Loucy (cell line): ENCODE measurements around the gene C1orf226.
A peak's percentile ranks its signal among the peaks of the same experiment; 100 is the strongest.

ENCODE experiments used
- H2AFZ ChIP-seq: fragments of 200-600 bp; sonication (generic); 2 replicates; pipeline ENCODE4 v1.6.0; 2016; ENCODE audit warnings: antibody characterized with exemption, mild to moderate bottlenecking, low read length, moderate library complexity
- H3F3A ChIP-seq: fragments of 200-600 bp; 2 replicates; pipeline ENCODE4 v1.6.0; 2016; ENCODE audit warnings: antibody characterized with exemption, low read depth, mild to moderate bottlenecking
- H3K27me3 ChIP-seq: fragments of 200-600 bp; sonication (generic); 2 replicates; pipeline ENCODE4 v1.6.1; 2014; ENCODE audit warnings: low read length, mild to moderate bottlenecking; ENCODE audit not compliant: insufficient read depth, poor library complexity, severe bottlenecking
- H3K36me3 ChIP-seq: fragments of 200-600 bp; sonication (generic); 2 replicates; pipeline ENCODE4 v1.6.1; 2016; ENCODE audit warnings: low read length; ENCODE audit not compliant: insufficient read depth
- H3K4me1 ChIP-seq: fragments of 200-600 bp; sonication (generic); 2 replicates; pipeline ENCODE4 v1.5.1; 2014; ENCODE audit warnings: low read length, mild to moderate bottlenecking; ENCODE audit not compliant: insufficient read depth, poor library complexity, severe bottlenecking
- H3K4me2 ChIP-seq: fragments of 200-600 bp; sonication (generic); 2 replicates; pipeline ENCODE4 v1.6.0; 2014; ENCODE audit warnings: antibody characterized with exemption, low read length, low read depth, mild to moderate bottlenecking; ENCODE audit not compliant: poor library complexity, severe bottlenecking
- H3K4me3 ChIP-seq: fragments of 200-600 bp; sonication (generic); 2 replicates; pipeline ENCODE4 v1.5.1; 2014; ENCODE audit warnings: low read length, mild to moderate bottlenecking, mixed read lengths; ENCODE audit not compliant: poor library complexity, severe bottlenecking
- H3K79me2 ChIP-seq: fragments of 200-600 bp; sonication (generic); 2 replicates; pipeline ENCODE4 v1.6.1; 2014; ENCODE audit warnings: low read length; ENCODE audit not compliant: insufficient read depth
- H3K9ac ChIP-seq: fragments of 200-600 bp; sonication (generic); 2 replicates; pipeline ENCODE4 v1.6.0; 2014; ENCODE audit warnings: mild to moderate bottlenecking, low read depth, low read length, moderate library complexity; ENCODE audit not compliant: poor library complexity, severe bottlenecking
- H3K9me2 ChIP-seq: fragments of 200-600 bp; sonication (generic); replicated peaks from 2 replicates; pipeline ENCODE4 v1.6.1; 2016; ENCODE audit warnings: low read depth, low read length, mixed read lengths
- H3K9me3 ChIP-seq: fragments of 200-600 bp; sonication (generic); 2 replicates; pipeline ENCODE4 v1.6.1; 2014; ENCODE audit warnings: mild to moderate bottlenecking, antibody characterized with exemption, low read length, low read depth; ENCODE audit not compliant: insufficient read depth
- H4K20me1 ChIP-seq: fragments of 200-600 bp; sonication (generic); 2 replicates; pipeline ENCODE4 v1.6.0; 2014; ENCODE audit warnings: antibody characterized with exemption, low read length, mild to moderate bottlenecking; ENCODE audit not compliant: insufficient read depth, poor library complexity, severe bottlenecking
- EZH2phosphoT487 ChIP-seq: fragments of 200-600 bp; IDR thresholded peaks from 2 replicates; pipeline ENCODE4 v1.6.1; 2018; ENCODE audit warnings: antibody characterized with exemption, mild to moderate bottlenecking, moderate library complexity, borderline replicate concordance
- TF ChIP-seq, protein P1 (sequence below): fragments of 200-600 bp; sonication (generic); conservative IDR thresholded peaks from 2 replicates; pipeline ENCODE4 v1.5.1; 2014; ENCODE audit warnings: mild to moderate bottlenecking, antibody characterized with exemption, low read length

The C1orf226 gene

DNA sequence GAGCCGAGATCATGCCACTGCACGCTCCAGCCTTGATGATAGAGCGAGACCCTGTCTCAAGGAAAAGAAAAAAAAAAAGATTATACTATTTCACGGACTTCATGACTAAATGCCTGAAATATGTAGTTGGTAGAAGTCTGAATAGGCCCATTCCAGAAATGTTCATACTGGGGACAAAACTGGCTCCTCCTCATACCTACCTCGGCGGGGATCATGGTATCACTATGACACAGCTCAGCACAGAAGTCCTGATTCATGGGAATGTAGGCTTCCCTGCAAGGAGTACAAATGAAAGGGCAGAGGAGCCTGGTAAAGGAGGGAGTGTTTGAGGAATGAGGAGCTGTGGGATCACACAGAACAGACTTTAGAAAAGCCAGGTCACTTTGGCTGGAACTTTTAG, 9.9 kb upstream of the C1orf226 start:
- H3K9ac ChIP-seq: no peak overlapping the region
- H3K79me2 ChIP-seq: no peaks in the 10 kb centered on the region
- H3F3A ChIP-seq: no peaks in the 10 kb centered on the region
- no peaks in the 10 kb centered on the region for H3K27me3 ChIP-seq
- no peak overlapping the region for H3K4me2 ChIP-seq
- H3K36me3 ChIP-seq: no peaks in the 10 kb centered on the region
- no peaks in the 10 kb centered on the region for H3K9me3 ChIP-seq
- peaks cover 25% of the 10 kb centered on the region for H3K4me1 ChIP-seq
- H2AFZ ChIP-seq: no peak overlapping the region
- no peak for TF ChIP-seq EZH2phosphoT487
- TF ChIP-seq, protein P1, sequence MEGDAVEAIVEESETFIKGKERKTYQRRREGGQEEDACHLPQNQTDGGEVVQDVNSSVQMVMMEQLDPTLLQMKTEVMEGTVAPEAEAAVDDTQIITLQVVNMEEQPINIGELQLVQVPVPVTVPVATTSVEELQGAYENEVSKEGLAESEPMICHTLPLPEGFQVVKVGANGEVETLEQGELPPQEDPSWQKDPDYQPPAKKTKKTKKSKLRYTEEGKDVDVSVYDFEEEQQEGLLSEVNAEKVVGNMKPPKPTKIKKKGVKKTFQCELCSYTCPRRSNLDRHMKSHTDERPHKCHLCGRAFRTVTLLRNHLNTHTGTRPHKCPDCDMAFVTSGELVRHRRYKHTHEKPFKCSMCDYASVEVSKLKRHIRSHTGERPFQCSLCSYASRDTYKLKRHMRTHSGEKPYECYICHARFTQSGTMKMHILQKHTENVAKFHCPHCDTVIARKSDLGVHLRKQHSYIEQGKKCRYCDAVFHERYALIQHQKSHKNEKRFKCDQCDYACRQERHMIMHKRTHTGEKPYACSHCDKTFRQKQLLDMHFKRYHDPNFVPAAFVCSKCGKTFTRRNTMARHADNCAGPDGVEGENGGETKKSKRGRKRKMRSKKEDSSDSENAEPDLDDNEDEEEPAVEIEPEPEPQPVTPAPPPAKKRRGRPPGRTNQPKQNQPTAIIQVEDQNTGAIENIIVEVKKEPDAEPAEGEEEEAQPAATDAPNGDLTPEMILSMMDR: no peak
- H3K4me3 ChIP-seq: no peak overlapping the region
- H4K20me1 ChIP-seq: no peaks in the 10 kb centered on the region
- H3K9me2 ChIP-seq: no peaks in the 10 kb centered on the region

DNA sequence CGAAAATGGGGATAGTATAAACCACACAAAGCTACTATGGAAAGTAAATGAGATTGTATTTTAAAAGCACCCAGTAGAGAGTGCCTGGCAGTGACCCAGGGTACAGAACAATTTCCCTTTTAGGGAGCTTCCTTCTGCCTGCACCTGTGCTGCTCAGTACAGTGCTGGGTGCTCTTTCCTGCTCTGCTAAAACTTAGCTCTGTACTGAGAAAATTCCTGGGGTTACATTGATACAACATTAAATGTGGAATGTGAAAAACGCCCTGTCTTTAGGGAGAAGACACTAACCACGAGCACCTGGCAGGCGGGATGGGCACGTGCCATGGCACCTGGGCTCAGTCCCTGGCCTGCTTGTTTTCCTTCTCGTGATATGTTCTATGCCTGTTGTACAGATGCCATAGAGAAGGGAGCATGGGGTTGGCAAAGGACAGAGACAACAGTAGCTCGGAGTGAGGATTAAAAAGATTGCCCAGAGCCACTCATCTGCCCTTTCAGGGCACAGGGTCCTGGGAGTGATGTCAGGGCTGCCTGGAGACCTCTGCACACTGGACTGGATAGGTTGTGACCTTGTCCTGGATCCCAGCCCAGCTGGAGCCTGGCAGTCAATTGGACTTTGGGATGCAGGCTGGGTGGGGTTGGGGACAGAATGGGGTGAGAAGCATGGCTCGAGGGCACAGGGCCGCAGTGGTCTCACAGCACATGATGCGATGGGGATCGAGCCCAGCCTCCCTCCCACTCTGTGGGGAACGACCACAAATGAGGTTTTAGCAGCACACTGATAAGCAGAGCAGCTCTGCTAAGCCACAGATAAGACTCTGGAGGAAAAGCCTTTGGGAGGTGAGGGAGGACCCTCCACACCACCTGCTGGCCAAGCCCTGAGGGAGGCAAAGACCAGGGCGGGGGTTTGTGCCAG, 9.1 kb upstream of the C1orf226 start:
- Histone ChIP-seq H3F3A (no peaks in the 10 kb centered on the region), H3K4me1 (peaks cover 25% of the 10 kb centered on the region)
- no peak for TF ChIP-seq EZH2phosphoT487
- TF ChIP-seq, protein P1: no peak; the same call in 1 of the 2 replicates

DNA sequence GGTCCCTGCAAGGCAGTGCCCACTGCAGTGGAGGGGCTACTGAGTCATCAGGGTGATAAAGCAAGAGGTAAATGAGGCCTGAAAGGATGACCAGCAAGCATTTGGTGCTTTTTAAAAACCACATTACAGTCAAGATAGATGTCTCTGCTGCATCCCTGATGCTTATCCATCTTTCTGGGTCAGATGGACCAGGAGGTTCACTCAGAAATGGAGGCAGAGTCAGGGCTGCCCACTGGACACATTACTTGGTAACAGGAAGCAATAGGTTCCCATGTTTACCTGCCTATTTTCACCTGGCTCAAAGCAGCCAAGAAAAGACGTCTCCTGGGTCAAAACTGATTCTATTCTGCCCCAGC, 8.5 kb upstream of the C1orf226 start:
- H3K4me2 ChIP-seq: peak overlapping the region; percentile 57
- H3F3A ChIP-seq: no peaks in the 10 kb centered on the region
- no peaks in the 10 kb centered on the region for H3K36me3 ChIP-seq
- TF ChIP-seq, protein P1: peak; percentile 35
- TF ChIP-seq EZH2phosphoT487: no peak
- H3K9me2 ChIP-seq: no peaks in the 10 kb centered on the region
- H2AFZ ChIP-seq: no peak overlapping the region
- no peak overlapping the region for H3K4me3 ChIP-seq
- no peaks in the 10 kb centered on the region for H4K20me1 ChIP-seq
- no peaks in the 10 kb centered on the region for H3K27me3 ChIP-seq
- H3K9ac ChIP-seq: no peak overlapping the region
- peaks cover 25% of the 10 kb centered on the region for H3K4me1 ChIP-seq
- no peaks in the 10 kb centered on the region for H3K79me2 ChIP-seq
- no peaks in the 10 kb centered on the region for H3K9me3 ChIP-seq

More for the DNA sequence above, 9.1 kb upstream of the C1orf226 start:
- Histone ChIP-seq H3K79me2 (no peaks in the 10 kb centered on the region), H2AFZ (no peak overlapping the region), H3K36me3 (no peaks in the 10 kb centered on the region), H4K20me1 (no peaks in the 10 kb centered on the region), H3K4me3 (no peak overlapping the region), H3K27me3 (no peaks in the 10 kb centered on the region), H3K9ac (no peak overlapping the region), H3K9me3 (no peaks in the 10 kb centered on the region), H3K9me2 (no peaks in the 10 kb centered on the region), H3K4me2 (peak overlapping the region; percentile 57)
